Measurements from ENCODE around the gene TFB1M.

GRCh38 chr6:155278319-155279049 lies 35.8 kb downstream of the TFB1M start:
- TF ChIP-seq CTCF (IDR thresholded peaks at IDR 0.05; ENCODE audit: poor library complexity): no peak
- TF ChIP-seq EZH2phosphoT487 (IDR thresholded peaks at IDR 0.05; ENCODE audit: low read depth, severe bottlenecking, unreplicated experiment): no peak

Measured in hepatocyte (in vitro differentiated cells).